GM19372 (cell line): ENCODE measurements around the gene PCSK4.
"Not testable (repeated sequence)": the region's sequence is repeated elsewhere in the genome, so short reads cannot be mapped to it uniquely, and the experiment has no call there.

Experiments
- ATAC-seq: cut with Tn5 transposase; IDR thresholded peaks from one replicate; pipeline ENCODE4 v1.9.1; 2021; ENCODE audit warnings: mild to moderate bottlenecking, low read depth, moderate library complexity; ENCODE audit not compliant: unreplicated experiment

The PCSK4 gene

DNA sequence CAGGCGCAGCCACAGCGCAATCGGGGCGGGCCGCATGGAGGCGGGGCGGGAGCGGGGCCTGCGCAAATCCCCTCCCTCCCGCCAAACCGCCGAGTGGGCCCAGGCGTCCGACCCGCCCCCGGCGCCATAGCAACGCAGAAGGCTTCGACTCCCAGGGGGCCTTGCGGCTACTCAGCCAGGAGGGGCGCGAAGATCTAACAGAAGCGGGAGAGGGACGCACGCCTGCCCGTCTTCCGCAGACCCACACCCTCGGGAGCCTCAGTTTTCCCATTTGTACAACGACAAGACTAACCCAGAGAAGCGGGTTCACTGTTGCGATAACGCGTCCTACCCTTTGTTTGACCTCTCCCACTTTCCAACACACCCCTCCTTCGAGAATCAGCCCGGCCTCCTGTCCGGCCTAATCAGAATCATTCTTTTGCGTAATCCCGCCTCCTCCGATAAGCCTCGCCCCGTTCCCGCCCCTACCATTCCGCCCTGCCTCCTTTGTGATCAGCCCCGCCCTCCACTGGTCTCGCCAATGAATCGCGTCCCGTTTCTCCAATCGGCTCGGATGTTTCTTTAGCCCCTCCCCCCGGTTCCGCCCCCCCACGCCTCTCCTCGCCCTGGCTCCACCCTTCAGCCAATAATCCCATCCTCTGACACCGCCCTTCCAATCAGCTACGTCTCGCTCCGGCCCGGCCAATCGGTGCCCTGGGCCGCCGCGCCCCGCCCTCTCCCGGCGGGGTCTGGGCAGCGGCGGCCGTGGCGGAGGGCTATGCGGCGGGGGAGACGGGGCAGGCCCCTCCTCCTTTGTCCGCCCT lies at the start of gene PCSK4:
PCSK4 (minus strand) TSS at position 40 of the 803 bp plus-strand sequence; CDS start at position 36, 4 bp downstream.
- peak; percentile 85 for ATAC-seq

DNA sequence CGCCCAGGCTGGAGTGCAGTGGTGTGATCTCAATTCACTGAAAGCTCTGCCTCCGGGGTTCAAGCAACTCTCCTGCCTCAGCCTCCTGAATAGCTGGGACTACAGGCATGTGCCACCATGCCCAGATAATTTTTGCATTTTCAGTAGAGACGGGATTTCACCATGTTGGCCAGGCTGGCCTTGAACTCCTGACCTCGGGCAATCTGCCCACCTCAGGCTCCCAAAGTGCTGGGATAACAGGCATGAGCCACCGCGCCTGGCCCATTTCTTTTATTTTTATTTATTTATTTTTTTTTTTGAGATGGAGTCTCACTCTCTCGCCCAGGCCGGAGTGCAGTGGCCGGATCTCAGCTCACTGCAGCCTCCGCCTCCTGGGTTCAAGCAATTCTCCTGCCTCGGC lies 49.6 kb upstream of the PCSK4 start:
- ATAC-seq = not testable (repeated sequence)

DNA sequence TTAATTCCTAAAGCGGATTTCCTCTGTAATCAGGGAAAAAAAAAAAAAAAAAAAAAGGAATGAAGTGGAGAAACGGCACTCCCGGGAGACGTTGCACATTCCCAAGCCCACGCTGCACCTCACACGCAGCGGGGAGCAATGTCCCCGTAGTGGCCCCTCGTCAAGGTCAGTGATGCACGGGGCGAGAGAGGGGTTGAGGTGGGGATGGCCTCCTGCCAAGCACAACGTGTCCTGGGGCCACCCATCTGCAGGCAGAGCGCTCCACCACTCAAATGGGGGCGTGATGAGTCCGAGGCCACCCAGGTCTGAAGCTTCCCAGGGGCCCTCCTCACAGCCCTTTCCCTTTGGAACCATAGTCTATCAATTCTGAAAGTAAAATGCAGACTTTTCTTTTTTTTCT lies 48.8 kb upstream of the PCSK4 start:
- ATAC-seq = no peak

DNA sequence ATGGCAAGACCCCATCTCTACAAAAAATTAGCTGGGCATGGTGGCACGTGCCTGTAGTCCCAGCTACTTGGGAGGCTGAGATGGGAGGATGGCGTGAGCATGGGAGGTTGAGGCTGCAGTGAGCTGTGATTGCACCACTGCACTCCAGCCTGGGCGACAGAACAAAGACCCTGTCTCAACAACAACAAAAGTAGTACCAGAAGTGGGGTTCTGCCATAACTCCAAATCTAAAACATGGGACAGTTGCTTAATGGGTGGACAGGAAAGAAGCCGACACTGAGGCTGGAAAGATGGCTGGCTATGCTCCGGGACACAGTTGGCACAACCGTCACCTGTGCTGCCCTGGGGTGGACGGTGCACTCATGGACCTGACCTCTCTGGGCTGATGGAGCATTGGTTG lies 45.5 kb upstream of the PCSK4 start:
- ATAC-seq = not testable (repeated sequence)

DNA sequence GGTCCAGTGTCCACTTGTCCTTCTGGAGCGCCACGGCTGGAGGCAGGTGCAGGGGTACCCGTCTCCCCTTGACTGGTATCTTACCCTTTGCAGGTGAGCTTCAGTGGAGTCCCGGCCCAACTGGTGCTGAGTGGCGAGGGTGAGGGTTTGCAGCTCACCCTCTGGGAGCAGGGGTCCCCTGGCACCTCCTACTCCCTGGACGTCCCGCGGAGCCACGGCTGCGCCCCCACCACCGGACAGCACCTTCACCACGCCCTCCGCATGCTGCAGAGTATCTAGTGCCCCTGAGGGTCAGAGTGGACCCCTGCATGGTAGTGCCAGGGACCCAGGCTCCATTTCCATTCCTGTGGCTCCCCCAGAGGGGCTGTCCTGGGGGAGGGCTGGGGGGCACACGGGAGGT lies 44.8 kb upstream of the PCSK4 start:
- ATAC-seq = no peak

DNA sequence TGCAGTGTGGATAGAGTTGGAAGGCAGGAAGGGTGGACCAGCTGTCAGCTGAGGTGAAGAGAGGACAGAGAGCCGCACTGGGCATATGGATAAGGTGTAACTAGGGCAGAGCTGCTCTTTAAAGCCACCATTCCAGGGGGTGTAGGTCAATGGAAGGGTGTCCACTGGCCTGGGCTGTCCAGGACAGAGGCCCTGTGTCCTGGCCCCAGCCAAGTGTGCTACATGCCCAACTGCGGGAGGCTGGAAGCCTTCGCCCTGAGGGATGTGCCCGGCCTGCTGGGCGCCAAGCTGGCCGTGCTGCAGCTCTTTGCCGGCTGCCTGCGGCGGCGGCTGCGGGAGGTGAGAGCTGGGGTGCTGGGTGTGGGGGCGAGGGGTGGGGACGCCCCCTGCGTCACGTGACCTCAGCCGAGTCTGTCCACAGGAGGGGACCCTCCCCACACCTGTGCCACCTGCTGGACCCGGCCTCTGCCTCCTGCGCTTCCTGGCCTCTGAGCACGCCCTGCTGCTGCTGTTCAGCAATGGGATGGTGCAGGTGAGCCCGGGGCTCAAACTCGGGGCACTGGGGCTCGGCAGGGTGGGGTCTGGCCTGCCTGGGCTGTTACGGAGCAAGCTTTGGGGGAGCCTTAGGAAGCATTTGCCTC lies 43.5 kb upstream of the PCSK4 start:
- ATAC-seq = no peak

DNA sequence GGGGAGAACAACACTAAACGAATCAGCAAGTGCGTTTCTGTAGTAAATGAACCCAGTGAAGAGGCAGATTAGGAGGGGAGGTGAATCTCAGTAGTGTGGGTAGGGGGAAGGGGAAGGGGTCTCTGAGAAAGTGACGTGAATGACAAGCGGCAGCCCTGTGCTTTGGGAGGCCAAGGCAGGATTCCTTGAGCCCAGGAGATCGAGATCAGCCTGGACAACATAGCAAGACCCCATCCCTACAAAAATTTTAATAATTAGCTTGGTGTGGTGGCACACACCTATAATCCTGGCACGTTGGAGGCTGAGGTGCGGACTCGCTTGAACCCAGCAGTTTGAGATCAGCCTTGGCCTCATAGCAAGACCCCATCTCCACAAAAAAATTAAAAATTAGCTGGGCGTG lies 41.9 kb upstream of the PCSK4 start:
- ATAC-seq = no peak

DNA sequence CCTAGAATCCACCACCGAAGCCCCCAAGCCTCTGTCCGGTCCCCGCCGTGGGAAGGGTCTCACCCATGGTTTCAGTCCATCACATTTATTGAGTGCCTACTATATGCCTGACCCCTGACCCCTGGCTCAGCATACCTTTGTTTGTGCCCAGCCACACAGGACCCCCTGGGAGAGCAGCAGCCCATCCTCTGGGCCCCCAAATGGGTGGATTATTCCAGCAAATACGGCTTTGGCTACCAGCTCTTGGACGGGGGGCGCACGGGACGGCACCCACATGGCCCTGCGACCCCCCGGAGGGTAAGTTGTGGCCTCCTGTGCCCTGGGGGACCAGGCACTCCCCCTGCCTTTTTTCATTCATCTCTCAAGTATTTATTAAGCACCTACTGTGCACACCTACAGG lies 41.4 kb upstream of the PCSK4 start:
- ATAC-seq = no peak

DNA sequence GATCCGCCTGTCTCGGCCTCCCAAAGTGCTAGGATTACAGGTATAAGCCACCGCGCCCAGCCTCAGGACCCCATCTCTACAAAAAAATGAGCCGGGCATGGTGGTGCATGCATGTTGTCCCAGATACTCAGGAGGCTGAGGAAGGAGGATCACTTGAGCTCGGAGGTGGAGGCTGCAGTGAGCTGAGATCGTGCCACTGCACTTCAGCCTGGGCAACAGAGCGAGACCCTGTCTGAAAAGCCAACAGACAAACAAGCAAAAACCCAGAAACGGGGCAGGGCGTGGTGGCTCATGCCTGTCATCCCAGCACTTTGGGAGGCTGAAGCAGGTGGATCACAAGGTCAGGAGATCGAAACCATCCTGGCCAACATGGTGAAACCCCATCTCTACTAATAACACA lies 40.7 kb upstream of the PCSK4 start:
- not testable (repeated sequence) for ATAC-seq

DNA sequence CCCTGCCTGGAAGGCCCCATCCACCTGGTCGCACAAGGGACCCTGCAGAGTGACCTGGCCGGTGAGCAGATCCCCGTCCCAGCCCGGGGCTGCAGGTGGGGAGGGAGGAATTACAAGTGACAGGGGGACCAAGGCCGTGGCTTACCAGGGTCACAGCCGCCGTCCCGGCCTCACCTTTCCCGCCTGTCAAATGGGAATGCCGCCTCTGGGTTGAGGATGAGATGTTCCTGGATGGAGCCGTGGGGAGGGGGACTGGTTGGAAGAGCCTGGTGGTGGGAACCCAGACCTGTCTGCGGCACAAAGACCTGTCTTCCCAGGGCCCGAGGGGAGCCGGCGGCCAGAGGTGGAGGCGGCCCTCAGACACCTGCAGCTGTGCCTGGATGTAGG lies 39.3 kb upstream of the PCSK4 start:
- ATAC-seq = no peak

DNA sequence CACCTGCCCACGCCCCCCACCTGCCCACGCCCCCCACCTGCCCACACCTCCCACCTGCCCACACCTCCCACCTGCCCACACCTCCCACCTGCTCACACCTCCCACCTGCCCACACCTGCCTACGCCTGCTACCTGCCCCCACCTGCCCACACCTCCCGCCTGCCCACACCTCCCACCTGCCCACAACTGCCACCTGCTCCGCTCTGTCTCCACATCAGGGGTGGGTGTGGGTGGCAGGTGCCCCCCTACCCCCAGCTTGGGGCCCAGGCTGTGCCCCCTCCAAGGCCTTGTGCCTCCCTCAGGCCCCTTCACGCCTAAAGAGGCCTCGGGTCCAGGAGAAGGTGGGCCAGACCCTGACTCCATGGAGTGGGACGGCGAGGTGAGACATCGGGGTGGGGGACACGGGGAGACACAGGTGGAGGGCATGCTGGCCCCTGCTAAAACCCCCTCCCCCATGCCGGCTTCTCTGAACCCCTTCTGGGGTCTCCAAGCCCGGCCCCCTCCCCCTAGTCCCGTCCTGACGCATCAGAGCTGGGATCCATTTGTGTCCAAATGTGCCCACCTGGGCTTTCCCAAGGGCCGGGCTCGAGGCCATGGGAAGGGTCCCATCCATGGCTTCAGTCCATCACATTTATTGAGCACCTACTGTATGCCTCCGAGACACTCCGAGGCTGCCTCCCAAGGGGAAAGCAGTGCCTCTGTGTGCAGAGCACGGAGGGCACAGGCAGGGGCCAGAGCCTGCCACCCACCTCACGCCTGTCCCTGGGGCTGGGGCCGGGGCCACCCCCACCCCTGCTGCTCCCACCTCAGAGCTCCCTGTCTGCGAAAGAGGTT lies 38.7 kb upstream of the PCSK4 start:
- no peak for ATAC-seq

DNA sequence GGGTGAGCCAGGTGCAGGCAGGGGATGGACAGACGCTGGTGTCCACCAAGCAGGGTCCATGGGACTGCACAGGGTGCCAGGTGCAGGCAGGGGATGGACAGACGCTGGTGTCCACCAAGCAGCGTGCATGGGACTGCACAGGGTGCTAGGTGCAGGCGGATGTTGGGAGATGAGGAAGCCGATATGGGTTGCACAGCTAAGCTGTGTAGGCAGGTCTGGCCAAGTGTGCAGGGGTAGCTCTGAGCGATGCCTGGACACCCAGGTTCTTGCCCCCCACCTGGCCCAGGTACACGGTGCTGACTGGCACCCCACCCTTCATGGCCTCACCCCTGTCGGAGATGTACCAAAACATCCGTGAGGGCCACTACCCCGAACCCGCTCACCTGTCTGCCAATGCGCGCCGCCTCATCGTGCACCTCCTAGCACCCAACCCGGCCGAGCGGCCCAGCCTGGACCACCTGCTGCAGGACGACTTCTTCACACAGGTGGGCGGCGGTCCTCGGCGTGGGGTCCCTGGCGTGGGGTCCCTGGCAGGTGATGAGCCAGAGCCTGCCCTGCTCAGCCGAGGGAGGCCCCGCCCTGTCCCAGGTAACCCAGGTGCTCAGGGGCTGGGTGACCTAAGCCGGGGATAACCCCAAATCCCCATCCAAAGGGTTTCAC lies 37.6 kb upstream of the PCSK4 start:
- no peak for ATAC-seq

DNA sequence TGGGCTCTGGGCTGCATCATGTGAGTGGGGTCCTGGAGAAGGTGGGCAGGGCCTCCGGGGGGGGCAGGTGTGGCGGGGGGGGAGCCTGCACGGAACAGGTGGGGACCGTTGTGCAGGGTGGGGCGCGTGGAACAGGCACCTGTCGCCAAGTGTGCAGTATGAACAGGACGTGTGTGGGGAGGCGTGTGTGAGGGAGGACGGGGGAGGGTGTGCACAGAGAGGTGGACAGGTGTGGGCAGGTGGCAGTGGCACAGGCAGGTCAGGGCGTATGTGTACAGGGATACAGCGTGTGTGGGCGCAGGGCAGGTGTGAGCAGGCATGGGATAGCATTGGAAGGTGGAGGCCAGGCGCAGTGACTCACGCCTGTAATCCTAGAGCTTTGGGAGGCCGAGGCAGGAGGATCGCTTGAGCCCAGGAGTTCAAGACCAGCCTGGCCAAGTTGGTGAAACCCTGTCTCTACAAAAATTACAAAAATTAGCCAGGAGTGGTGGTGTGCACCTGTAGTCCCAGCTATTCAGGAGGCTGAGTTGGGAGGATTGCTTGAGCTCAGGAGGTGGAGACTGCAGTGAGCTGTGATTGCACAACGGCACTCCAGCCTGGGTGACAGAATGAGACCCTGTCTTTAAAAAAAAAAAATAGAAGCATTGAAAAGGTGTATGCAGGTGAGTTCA lies 37.0 kb upstream of the PCSK4 start:
- no peak for ATAC-seq

DNA sequence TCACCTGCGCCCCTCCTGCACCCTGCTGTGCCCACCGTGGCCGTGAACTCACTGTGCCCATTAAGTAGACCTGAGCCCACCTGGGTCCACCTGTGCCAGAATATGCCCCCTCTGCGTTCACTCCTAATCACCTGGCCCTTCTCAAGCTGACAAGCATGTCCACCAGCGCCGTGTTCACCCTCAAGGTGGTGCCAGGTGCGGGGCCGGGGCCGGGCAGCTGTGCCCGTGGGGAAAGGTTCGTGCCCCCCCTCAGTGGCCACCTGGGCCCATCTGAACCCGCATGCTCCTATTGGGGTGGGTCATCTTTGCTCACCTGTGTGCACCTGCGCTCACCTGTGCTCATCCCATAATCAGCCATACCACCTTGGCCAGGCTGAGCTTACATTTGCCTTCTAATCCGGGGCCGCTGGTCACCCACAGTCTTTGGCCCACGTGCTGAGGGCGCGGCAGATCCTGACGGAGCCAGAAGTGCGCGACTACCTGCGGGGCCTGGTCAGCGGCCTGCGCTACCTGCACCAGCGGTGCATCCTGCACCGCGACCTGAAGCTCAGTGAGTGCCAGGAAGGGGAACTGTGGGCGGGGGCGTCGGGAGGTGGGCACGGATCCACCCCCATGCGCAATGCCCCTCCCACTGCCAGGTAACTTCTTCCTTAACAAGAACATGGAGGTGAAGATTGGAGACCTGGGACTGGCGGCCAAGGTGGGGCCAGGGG lies 36.1 kb upstream of the PCSK4 start:
- ATAC-seq = no peak

DNA sequence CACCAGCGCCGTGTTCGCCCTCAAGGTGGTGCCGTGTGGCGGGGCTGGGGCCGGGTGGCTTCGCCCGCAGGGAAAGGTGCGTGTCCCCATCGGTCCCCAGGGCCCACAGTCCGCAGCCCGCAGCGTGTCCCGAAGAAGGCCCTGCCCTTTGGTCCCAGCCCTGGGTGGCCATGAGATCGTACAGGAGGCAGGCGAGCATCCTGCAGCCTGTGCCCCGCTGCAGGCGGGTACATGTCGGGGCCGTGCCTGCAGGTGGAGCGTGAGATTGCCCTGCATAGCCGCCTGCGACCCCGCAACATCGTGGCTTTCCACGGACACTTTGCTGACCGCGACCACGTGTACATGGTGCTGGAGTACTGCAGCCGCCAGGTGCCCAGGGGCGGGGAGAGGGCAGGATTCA lies 35.2 kb upstream of the PCSK4 start:
- no peak for ATAC-seq

DNA sequence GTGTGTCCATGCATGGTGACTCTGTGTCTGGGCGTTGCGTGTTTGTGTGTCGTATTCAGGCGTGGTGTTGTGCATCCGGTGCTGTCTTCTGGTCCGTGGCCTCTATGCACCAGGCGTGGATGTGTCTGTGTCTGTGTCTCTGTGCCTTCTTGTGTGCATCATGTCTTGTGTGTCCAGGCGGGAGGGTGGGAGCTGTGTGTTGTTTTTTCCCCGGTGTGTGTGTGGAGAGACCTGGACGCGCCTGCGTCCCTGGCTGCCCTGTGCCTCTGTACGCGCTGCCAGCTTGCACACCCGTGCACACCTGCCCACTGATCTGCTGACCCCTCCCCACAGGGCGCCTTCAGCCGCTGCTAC lies 34.8 kb upstream of the PCSK4 start:
- ATAC-seq = no peak

DNA sequence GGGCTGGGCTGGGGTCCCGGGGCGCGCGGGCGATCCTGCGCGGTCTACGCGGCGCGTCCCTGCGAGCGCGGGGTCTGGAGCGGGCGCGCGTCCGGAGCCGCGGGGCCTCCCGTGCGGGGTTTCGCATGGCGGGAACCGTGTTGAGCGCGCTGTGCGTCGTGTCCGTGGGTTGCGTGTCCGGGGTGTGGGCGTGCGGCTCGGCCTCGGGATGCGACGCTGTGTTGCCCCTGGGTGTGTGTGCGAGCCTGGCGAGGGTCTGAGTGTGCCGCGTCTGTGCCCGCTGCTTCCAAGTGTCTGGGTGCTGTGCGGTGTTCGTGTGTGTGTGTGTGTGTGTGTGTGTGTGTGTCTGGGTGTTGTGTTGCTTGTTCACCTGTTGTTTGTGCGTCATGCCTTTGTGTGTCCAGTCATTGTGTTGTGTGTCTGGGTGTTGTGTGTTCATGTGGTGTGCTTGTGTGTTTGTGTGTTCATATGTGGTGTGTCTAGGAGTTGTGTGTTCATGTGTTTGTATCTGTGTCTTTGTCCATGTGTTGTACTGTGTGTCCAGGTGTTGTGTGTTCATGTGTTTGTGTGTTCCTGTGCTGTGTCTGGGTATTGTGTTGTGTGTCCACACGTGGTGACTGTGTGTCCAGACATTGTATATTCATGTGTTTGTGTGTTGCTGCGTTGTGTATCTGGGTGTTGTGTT lies 34.3 kb upstream of the PCSK4 start:
- no peak for ATAC-seq

DNA sequence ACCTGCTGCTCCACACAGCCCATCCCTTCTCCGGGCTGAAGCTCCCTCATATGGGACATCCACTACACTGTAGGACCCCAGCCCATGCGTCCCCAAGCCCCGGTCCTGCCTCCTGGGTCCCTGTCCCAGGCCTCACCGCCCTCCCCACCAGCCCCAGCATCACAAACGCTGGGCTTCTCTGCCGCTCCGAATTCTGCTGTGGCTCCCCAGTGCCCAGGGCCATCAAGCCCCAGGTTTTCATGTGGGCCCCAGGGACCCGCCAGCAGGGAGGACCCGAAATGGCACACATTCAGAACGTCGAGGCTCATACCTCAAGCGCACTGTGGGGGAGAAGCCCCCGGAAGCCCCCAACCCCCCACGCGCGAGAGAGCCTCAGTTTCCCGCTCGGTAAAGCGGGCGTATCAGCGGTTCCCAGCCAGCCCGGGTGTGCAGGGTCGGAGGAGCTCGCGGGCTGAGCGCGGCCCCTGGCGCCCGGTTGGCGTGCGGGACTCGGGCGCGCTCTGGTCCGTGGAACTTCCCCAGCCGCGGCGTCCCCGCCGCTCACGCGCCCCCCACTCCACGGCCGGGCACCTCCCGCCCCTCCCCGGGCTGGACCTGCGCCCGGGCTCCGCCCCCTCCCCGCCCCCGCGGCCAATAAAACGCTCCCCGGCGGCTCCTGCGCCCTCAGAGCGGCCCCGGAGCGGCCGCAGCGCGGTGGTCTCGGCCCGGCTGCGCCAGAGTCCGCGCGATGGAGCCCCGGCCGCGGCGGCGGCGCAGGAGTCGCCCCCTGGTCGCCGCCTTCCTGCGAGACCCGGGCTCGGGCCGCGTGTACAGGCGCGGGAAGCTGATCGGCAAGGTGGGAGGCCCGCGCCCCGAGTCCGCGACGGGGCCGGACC lies 33.5 kb upstream of the PCSK4 start, which contains the start of gene PLK5:
PLK5 (plus strand) TSS at position 666 of the 875 bp plus-strand sequence. CDS start 2,920 bp downstream, outside the sequence.
- ATAC-seq = no peak
